Kidney (tissue), 14 donors: ENCODE results near the gene ANKRD1. TPM values are rescaled to one million over a fixed set of nuclear protein-coding genes. Genes with fewer than 3 reads are reported as not detected.

Experiments used
- DNase-seq, 5 donors: peaks; one replicate each; pipeline ENCODE4 v3.0.0-alpha.2; 2013 to 2020
- FAIRE-seq: peaks from 2 replicates; lab custom pipeline; 2012; peaks lifted over from hg19 to GRCh38; lab: Jason Lieb, UNC
- H3K27ac ChIP-seq, 2 donors: one replicate each; pipeline ENCODE4 v1.7.0; 2013; ENCODE audit warnings: low read depth in 2 of 2, low read length in 2 of 2, inconsistent platforms in 1 of 2
- H3K27me3 ChIP-seq: one replicate; pipeline ENCODE4 v1.7.1; 2013; ENCODE audit warnings: low read length, inconsistent platforms; ENCODE audit not compliant: control insufficient read depth, insufficient read depth
- H3K36me3 ChIP-seq, 3 donors: one replicate each; pipeline versions ENCODE4 v1.7.0 to v1.7.1; 2013; ENCODE audit warnings: low read length in 3 of 3, control low read depth in 1 of 3, inconsistent platforms in 1 of 3; ENCODE audit not compliant: insufficient read depth in 3 of 3, control insufficient read depth in 2 of 3
- H3K4me1 ChIP-seq, 3 donors: one replicate each; pipeline versions ENCODE4 v1.7.0 to v1.7.1; 2013; ENCODE audit warnings: low read length in 3 of 3, inconsistent platforms in 1 of 3, low read depth in 1 of 3; ENCODE audit not compliant: control insufficient read depth in 2 of 3, insufficient read depth in 2 of 3
- H3K4me3 ChIP-seq, 3 donors: one replicate each; pipeline versions ENCODE4 v1.7.0 to v1.8.1; 2013; ENCODE audit warnings: low read length in 3 of 3, control low read depth in 1 of 3, inconsistent platforms in 1 of 3
- H3K9ac ChIP-seq, 3 donors: one replicate each; pipeline versions ENCODE4 v1.7.0 to v1.7.1; 2013; ENCODE audit warnings: low read length in 3 of 3, control low read depth in 1 of 3, inconsistent platforms in 1 of 3
- H3K9me3 ChIP-seq, 3 donors: one replicate each; pipeline versions ENCODE4 v1.7.0 to v1.7.1; 2013; ENCODE audit warnings: low read length in 3 of 3, control low read depth in 1 of 3, inconsistent platforms in 1 of 3; ENCODE audit not compliant: control insufficient read depth in 2 of 3, insufficient read depth in 1 of 3
- CTCF ChIP-seq: IDR thresholded peaks from 3 replicates; pipeline ENCODE4 v1.5.1; 2012; ENCODE audit warnings: mild to moderate bottlenecking, moderate library complexity, borderline replicate concordance; ENCODE audit not compliant: insufficient read depth; ENCODE audit errors: extremely low read depth
- intact Hi-C: fragments of 100-400 bp; cut with DNase I; formaldehyde crosslinking; loops from one replicate; pipeline ENCODE4 v1.11.1; 2022
- polyA plus RNA-seq: library from polyadenylated mRNA; stranded (reverse); fragments of 350-450 nt; fragmentation: Illumina TruSeq; extraction: RNeasy Lipid Tissue Mini Kit (QIAGEN cat#74804); gene quantifications from one replicate; pipeline ENCODE4 v1.2.3, GENCODE V29; 2014; ENCODE audit warnings: low read depth, low replicate concordance; ENCODE audit not compliant: insufficient read depth
- total RNA-seq: library from RNA; stranded (reverse); fragmentation: NEBNext Ultra II Directional; extraction: Animal tissue kit (Norgen Biotek cat#: 25700); gene quantifications from one replicate; pipeline ENCODE4 v1.2.1, GENCODE V29; 2021
- donor health status: control.
- donor health status: control.
- donor health status: control.
- donor health status: control.
- donor health status: control.
- donor health status: DM: yes; HTN: yes; CAD: no.
- donor health status: Normal renal cell carcinoma (clear cell type).

The ANKRD1 gene
- total and polyA plus RNA-seq, 2 donors from 2014 or later: 0.58 TPM; not detected in 1

DNA sequence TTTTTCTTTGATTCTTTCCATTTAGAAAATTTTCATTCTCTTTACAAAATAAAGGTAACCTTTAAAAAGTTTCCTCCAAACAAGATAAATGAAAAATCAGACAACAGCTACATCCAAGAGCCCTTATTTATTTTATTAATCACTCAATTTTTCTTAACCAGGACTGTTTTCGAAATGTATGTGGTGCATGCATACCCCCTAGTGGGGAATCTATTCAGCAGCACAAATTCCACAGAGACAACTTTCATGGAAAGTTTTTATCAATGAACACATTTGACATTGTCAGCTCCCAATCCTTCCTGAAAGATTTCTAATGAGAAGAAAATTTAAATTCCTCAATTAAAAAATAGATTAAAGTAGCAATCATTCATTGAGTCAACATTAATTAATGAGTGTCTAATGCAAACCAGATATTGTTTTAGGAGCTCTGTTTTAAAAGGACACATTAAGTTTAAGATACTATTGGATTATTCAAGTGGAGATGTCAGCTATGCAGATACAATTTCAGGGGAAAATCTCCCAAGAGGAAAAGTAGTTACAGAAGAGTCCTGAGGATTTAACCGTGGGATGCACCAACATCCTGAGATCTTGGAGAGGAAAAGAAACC lies 57.9 kb downstream of the ANKRD1 start:
- no peaks in the 10 kb centered on the region for H3K4me1 ChIP-seq
- no peak overlapping the region for H3K4me3 ChIP-seq
- TF ChIP-seq CTCF: peak; percentile 44
- no peak overlapping the region for H3K9ac ChIP-seq
- peak in 1 of 5 donors; percentile 39 for DNase-seq
- H3K27me3 ChIP-seq: peaks cover 2% of the 10 kb centered on the region
- intact Hi-C loops: loop anchor here (10.0 kb wide), 1 partner anchor 1068 kb away; no protein-coding TSS in a partner anchor
- H3K27ac ChIP-seq: no peak overlapping the region
- no peaks in the 10 kb centered on the region for H3K9me3 ChIP-seq
- H3K36me3 ChIP-seq: no peaks in the 10 kb centered on the region
- peak; percentile 66 for FAIRE-seq

Other genes with a start within 250 kb of the ANKRD1 start
- 0.38 TPM for gene HTR7, start 63.0 kb downstream of the ANKRD1 start, total RNA-seq
- not detected for gene HTR7, start 63.0 kb downstream of the ANKRD1 start, polyA plus RNA-seq
- gene RPP30, start 49.1 kb downstream of the ANKRD1 start, total RNA-seq: 26.5 TPM
- 42.9 TPM for gene RPP30, start 49.1 kb downstream of the ANKRD1 start, polyA plus RNA-seq